UCSD-AML1 (cell line): Measurements from ENCODE around the gene CTSE.

Experiments
- DNase-seq: peaks from one replicate; lab custom pipeline; 2025; ENCODE audit not compliant: unreplicated experiment; lab: John Stamatoyannopoulos, UW

The CTSE gene

DNA sequence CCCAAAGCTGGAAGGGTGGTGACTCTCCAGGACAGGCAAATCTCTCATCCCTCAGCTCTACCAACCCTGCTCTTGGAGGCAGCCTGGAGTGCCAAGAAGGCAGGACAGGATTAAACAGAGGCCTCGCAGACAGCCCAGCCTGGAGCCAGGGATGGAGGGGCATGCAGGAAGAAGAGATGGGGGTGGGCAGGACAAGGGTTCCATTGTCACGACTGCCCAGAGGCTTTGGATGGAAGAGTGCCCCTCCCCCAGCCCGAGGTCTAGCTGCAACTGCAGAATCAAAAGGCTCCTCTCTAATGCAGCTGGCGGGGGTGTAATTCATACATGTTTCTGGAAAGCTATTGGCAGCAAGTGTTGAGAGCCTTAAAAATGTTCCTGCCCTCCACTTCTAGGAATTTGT, 29.3 kb downstream of the CTSE start:
- no peak for DNase-seq

DNA sequence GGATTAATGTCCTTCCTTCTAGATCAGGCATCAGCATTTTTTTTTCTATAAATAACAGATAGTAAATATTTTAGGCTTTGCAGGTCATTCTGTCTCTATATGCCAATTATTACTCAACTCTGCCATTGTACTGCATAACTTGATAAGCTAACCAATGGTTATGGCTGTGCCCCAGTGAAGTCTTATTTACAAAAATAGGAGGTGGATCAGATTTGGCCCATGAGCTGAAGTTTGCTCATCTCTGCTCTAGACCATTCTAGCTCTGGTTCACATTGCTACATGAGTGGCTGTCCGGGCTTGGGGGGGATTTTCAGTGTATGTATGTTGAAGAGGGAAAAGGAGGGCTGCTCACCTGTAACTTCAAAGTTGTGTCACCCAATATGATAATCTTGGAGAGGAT, 30.6 kb downstream of the CTSE start:
- DNase-seq, result no peak

DNA sequence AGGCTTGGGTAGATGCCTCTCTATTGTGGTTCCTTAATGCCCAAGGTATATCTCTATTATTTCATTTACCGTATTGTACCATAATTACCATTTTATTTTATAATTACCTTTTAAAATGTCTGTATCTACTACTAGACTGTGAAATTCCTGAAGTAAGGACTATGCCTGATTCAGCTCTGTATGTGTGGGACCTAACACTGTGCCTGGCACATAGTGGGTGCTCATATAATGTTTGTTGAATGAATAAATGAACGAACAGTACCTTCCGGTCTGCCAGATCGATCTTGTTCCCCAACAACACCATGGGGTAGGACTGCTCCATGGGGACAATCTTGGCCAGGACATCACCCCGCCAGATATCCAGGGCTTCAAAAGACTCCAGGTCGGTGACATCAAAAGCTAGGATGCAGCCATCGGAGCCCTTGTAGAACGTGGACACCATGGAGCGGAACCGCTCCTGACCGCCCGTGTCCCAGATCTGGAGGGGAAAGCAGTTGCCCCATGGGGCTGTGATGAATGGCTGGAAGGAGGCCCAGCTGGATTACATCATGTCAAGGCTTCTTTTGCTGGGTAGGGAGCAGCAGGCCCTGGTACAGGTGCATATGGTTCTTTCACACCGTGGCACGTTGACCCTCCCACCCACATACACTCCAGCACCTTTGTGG, 31.3 kb downstream of the CTSE start:
- DNase-seq, result no peak

DNA sequence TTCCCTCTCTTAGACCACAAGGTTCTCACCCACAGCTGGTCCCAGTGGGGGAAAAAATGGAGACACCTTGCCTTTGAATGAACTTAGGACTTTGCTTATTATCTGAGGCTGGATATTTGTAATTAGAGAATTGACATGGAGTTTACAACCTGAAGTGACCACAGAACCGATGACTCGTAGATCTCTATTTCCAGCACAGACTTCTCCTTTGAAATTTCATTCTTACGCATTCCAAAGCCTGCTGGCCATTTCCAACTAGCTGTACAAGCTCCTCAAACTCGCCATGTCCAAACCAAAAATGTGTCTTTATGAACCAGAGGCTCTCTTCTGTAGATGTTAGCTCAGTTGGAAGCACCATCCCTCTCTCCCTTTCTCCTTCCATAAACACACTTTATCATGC, 32.5 kb downstream of the CTSE start:
- DNase-seq, result no peak

DNA sequence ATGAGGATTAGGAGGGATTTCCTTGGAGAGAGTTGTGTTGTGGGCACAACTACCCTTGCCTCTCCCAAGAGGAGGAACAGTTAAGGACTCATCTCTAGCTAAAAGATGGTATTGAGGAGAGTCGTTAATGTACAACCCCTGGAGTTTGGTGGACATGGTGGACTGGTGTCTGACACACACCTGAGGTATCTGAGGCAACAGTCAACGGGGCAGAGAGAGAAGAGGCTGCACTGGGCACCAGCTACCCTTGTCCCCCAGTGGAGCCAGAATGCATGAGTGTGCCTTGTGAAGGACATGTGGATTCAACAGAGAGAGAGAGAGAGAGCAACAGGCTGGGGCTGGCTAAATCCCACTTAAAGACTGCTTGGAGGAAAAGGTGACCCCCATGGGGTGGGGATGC, 33.5 kb downstream of the CTSE start:
- DNase-seq, result no peak

DNA sequence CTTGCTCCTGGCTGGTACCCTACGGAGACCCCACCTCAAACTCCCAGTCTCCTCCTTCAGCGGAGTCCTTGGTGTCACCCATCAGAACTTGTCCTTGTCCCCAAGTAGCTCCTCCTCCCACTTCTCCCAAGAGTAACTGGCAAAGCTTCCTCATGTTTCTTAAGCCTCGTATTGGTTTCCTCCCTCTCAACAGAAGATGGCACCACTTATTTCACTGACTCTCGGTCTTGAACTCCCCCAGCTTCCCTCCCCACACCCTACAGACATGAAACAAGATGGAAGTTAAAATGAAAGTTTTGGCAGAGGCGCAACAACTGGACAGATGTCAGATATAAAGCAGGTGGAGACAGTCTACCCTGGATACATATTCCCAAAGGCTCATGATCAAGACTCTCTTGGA, 33.9 kb downstream of the CTSE start:
- no peak for DNase-seq

DNA sequence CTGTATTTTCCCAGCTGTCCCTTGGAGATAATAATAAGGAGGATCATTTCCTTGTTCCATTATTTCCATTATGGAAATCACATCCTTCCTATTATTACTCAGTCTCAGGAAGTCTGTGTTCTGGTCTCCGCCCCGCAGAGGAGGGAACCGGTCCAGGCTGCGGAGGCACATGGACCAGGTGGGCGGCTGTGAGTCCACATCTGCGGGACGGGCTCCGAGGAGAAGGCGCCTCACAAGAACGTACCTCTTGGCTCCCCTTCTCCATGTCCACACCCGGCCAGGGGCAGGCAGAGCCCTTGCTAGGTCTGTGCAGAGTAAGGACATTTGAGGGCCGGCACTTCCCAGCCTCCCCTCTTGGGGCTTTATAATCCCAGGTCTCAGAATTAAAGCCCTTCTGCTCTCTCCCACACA, 35.1 kb downstream of the CTSE start:
- DNase-seq, result no peak

DNA sequence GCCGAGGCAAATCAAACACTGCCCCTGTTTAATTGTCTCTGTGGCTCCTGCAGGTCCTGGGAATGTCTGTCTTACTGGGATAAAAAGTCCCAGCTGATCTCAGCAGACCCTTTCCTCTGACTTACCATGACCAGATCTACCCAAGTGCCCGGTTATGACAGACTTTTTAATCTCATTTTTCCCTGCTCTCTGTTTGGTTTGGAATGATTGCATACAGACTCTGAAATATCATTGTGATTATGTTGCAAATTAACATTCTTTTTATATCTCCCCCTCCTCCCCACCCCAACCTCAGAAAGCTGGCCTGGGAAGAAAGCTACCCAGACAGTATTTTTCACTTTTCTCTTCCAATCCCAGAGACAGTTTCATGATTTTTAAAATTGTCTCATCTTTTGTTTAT, 36.8 kb downstream of the CTSE start:
- DNase-seq, result no peak

DNA sequence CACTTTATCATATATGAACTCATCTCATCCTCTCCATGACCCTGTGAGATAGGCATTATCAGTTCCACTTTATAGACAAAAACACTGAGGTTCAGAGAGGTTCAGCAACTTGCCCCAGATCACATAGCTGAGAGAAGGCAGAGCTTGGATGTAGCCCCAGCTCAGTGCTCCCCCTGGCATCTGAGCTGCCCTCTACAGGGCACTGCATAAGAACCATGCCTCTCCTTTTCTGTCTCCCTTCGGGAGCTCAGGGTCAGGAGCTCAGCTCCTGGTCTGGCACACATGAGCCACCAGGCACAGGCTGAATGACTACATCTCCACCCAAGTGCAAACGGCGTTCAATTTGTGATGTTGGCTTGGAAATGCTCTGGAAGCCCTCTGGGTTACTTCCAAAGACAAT, 37.4 kb downstream of the CTSE start:
- DNase-seq, result no peak

DNA sequence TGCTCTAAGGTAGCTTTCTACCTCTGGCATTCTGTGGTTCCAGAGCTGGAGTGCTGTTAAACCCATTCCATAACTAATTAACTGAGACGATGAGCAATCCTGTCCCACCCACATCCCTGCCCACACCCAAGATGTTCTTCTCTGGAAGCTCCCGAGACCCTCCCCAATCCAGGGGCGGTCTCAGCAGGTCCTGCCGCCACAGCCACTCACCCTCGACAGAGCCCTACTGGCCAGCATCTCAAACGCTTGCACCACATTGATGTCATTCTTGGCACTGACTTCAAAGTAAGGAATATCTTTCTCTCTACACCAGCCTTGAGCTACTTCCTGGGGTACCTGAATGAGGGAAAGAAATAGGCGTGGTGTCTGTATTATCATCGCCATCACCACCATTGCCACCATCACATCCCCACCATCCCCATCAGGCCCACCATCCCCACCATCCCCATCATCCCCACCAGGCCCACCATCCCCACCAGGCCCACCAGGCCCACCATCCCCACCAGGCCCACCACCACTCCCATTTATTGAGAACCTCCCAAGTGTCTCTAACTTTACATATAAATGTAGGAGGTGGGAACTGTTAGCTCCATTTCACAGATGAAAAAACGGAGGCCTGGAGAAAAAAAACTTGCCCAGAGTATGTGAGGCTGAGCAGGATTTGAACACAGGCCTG, 38.2 kb downstream of the CTSE start:
- DNase-seq, result no peak

DNA sequence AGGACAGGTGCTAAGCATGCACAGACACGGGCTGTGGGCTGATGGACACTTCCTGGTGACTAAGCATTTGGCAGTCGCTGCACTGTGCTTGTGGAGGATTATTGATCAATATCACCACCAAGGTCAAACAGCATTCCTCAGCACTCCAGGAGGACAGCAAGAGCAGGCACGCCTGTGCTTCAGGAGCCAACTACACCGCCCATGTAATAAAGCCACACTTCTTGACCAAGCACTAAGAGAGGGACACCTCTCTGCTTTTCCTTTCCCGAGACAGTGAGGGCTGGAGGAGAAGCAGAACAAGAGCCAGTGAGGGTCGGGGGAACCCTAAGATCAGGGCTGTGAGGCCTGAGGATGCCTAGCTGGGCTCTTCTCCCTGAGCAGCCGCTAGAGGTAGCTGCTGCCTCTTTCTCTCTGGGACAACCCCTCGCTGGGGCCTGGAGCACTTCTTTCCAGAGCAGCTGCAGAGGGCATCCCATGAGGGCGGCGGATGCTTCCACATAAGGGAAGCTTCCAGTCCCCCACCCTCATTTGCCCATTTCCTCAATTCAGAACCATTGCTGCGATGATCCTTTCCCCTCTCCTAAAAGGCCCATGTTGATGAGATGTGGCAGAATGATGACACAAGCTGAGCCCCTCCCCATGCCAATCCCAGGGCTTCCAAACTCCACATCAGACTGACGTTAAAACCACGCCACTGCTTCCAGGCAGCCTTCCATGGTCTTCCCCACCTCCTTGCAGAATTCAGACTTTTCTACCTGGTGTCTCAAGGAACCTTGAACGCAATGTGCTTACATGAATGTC, 39.6 kb downstream of the CTSE start:
- DNase-seq, result peak; percentile 73

DNA sequence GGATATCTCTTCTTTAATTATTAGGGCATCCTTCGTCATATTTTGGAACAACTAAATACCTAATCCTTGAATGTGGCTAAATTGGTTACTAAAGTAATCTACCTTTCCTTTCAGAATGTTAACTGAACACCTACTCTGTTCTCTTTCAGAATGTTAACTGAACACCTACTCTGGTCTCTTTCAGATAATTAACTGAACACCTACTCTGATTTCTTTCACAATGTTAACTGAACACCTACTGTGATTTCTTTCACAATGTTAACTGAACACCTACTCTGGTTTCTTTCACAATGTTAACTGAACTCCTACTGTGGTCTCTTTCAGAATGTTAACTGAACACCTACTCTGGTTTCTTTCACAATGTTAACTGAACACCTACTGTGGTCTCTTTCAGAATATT, 42.4 kb downstream of the CTSE start:
- DNase-seq, result no peak

DNA sequence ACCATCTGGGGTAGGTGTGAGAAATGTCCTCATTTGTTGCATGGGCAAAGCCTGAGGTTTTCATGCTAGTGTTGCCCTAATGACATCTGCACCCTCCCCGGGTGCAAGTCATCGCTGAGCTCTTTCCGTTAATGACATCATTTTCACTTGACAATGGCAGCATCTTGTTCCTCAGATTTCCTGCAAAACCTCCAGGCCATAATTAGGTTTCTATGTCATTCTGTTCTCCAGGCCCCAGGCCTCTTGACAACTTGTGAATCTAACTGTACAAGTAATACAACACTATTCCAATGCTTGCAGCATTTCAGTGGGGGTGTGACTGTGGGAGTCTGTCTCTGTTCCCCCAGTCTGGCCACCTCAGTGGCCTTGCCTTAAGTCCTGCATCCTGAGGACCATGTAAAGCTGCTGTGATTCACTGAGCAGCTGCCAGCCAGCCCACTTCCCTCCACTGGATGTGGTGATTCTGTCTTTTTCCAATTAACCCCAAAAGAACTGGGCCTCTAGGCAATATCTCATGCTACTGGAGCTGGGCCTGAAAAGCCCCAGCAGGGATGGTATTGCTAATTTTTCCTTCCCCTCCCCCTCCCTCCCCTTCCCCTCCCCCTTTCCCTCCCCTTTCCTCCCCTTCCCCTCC, 43.3 kb downstream of the CTSE start:
- DNase-seq, result no peak

DNA sequence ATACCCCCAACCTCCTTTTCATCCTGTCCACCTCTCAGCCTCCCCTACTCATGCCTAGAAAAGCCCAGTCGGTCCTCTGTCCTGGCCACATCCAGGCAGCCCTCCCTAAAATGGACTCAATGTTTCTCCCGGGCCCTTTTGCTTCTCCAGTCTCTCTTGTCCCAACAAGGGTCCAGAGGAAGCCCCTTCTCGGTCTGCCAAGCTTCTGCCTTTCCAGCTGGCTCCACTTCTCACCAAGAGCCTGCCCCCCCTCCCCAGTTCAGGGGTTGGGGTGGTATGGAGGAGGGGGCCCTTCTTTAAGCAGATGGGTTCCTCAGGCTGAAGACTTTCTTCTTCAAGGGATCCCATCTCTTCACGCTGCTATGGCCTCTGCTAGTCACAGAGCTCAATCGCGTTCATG, 44.4 kb downstream of the CTSE start:
- no peak for DNase-seq

DNA sequence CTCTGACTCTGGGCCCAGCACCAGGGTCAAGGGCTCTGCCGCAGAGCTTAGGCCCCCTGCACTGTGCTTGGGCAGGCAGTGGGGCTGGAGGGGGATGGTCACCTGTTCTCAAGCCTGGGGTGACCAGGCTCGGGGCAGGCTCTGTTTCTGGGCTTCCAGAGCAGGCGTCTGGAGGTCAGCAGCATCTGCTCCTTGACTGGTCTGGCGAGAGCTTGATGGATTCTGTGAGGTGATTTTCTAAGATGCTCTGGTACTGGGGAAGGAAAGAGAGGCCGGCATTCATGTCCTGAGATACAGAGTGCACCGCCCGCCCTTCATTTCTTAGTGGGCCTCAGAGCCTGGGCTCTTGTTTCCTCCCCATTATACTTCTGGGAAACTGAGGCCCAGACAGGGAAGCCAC, 45.0 kb downstream of the CTSE start:
- no peak for DNase-seq

DNA sequence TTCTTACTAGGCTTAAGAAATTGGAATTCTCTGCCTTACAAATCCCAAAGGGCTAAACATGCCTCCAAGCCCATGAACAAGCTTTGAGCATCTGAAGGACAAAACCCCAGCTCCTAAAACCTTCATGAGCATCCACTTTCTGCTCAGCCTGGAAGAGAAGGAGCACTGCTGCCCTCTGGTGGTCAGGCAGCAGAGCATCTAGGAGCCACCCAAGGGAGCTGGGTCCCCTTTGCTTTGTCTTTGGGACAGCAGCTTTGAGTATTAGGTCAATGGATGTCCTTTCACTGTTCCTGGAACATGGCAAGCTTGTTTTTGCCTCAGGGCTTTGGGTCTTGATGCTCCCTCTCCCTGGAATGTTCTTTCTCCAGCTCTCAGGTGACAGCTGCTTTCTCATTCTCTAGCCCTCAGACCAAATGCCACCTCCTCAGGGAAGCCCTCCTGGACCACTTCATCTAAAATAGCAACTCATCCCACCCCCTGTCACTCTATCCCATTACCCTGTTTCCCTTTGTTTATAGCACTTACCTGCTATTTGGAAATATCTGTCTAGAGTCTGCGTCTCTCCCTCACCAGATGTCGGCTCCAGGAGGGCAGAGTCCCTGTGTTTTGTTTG, 46.2 kb downstream of the CTSE start:
- peak; percentile 64 for DNase-seq

DNA sequence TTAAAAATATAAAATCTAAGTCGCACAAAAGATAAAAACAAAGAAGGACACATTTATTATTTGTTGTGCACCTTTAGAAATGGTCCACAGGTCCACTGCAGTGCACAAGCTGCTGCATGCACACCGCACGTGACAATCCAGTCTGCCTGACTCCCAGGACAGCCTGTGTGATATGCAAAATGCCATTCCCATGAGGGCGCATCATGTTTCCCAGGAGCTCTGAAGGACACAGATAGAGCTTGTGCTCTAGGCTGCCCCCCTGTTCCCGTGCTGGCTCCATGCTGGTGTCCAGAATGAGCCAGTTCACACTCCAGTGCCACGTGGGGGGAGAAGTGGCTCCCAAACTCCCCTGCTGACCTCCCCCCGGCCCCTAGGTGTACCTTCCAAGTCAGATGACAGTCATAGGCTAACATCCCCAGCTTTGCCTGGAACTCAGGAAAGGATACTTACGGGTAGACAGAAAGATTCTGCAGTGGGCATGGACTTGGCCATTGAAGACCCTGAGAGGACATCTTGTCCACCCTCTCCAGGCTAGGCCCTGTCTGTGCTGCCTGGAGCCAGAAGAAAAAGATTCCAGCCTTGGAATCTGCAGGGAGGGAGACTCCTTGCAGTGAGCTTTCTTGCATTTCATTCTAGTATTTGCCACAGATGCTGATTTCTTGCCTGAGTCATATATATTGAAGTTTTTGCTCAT, 46.8 kb downstream of the CTSE start:
- DNase-seq, result no peak

DNA sequence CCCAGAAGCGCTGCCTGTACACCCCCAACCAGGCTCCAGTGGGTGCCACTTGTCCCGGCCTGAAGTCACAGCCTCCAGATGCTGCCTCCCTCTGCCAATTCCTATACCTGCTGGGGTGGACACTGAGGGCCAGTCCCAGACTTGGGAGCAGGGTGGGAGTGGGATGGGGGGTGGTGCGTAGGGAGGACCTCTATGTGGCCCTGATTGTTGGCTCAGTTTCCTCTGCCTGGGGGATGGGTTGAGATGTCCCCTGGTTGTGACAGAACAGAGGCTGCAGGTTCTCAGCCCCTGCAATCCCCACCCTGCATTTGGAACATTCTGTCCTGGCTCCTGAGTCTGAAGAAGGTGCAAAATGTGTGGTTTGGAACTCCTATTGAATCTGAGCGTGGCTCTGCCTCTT, 47.7 kb downstream of the CTSE start:
- DNase-seq, result no peak

DNA sequence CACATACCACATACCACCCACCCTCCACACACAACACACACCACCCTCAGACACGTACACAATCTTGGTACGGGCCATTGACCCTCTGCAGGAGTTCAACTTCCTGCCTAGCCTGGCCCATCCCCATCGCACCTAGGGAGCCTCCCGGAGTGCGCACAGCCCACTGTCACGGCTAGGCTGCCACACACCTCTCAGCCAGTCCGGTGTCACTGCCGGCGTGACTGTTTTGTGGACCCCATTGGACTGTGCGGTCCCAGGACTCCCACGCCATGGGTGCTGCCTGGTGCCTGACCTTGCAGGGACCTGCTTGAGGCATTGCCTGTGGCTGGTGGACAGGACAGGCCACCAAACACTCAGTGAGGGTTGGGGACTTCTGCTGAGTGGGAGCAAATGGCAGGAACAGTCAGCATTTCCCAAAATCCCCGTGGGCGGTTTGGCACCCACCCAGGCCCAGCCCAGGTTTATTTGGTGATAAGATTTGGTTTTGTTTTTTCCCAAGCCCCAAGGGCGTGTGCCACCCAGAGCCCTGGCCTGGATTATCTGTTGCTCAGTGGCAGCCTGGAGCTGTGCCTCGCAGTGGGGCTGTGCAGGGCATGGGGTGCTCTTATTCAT, 48.2 kb downstream of the CTSE start:
- no peak for DNase-seq

DNA sequence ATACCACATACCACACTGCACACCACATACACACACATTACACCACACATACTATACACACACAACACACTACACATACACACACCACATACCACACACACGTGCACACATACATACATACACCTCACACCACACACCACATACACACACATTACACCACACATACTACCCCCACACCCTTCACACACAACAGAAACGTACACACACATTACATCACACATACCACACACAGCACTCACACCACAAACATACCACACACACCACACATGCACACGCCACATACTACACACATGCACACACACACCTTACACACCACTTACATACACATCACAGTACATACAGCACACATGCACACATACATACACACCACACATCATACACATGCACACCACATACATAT, 49.0 kb downstream of the CTSE start:
- DNase-seq, result no peak
